Measurements from ENCODE around the gene SCN8A.

SCN8A gene

DNA sequence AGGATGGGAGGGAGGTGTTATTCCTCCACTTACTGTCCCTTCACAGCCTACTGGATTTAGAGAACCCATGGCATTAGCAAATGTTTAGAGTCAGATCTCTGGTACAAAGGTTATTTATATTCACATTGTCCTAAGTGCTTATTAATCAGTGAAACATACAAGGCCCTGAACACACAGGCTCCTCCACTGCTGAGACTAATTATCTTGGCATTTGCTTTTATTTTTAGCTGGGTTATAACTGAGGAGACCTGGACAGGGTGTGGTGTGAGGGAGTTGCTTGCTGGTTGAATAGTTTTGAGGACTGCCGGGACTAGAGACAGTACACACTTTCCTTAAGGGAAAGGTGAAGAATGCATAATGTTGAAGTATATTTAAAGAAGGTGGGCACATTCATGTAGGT lies 180.0 kb downstream of the SCN8A start:
- Histone ChIP-seq H3K9me3 (ENCODE audit: severe bottlenecking) (no peaks in the 10 kb centered on the region), H3K4me3 (ENCODE audit: low read depth, low read length) (no peak overlapping the region), H3K27me3 (ENCODE audit: insufficient read depth, low read depth, severe bottlenecking) (no peaks in the 10 kb centered on the region), H3K36me3 (peaks cover 26% of the 10 kb centered on the region), H3K27ac (peak overlapping the region; percentile 39)
- no peak for DNase-seq
- TF ChIP-seq, protein P1, sequence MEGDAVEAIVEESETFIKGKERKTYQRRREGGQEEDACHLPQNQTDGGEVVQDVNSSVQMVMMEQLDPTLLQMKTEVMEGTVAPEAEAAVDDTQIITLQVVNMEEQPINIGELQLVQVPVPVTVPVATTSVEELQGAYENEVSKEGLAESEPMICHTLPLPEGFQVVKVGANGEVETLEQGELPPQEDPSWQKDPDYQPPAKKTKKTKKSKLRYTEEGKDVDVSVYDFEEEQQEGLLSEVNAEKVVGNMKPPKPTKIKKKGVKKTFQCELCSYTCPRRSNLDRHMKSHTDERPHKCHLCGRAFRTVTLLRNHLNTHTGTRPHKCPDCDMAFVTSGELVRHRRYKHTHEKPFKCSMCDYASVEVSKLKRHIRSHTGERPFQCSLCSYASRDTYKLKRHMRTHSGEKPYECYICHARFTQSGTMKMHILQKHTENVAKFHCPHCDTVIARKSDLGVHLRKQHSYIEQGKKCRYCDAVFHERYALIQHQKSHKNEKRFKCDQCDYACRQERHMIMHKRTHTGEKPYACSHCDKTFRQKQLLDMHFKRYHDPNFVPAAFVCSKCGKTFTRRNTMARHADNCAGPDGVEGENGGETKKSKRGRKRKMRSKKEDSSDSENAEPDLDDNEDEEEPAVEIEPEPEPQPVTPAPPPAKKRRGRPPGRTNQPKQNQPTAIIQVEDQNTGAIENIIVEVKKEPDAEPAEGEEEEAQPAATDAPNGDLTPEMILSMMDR (IDR thresholded peaks at IDR 0.05; ENCODE audit: low read depth, low read length): no peak

DNA sequence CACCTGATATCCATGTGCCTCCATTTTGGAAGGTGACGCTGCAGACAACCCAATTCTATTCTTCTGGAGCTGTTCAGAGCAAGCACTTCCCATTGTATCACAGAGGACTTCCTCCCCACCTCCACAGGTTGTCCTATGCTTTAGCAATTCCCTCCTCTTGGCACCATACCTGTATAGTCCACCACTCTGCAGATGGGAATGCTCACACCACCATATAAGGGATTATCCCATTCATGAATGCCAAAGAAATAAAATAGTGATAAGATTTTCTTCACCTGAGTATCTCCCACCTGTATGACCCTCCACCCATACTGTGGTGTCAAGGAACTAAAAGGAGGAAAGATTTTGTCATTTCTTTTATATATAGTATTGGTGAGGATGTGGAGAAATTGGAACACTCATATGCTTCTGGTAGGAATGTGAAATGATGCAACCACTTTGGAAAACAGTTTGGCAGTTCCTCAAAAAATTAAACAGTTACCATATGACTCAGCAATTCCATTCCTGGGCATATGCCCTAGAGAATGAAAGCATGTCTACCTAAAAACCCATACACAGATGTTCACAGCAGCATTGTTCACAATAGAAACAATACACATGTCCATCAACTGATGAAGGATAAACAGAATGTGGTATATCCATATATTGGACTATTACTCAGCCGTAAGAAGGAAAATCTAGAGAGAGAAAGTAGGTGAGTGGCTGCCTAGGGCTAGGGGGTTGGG lies 182.3 kb downstream of the SCN8A start:
- no peak for DNase-seq
- TF ChIP-seq, protein P1 (IDR thresholded peaks at IDR 0.05; ENCODE audit: low read depth, low read length): no peak

DNA sequence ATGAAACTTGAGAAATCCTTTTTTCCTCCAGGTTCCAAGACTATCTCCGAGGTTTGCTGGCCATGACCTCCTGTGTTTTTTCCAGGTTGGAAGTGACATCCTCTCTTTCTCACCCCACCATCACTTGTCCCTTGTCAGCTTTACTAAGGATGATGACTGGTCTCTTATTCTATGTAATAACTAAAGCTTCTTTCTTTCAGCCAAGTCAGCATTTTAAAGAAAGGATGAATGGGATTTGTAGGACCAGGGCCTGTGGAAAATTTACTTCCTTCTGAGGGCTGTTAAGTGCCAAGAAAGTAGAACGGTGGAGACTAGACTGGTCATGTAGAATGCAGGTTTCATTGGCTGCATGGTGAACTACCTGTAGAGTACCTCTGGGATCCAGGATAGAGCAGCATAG lies 183.9 kb downstream of the SCN8A start:
- TF ChIP-seq, protein P1 (IDR thresholded peaks at IDR 0.05; ENCODE audit: low read depth, low read length): no peak
- DNase-seq: no peak
- Histone ChIP-seq H3K9me3 (ENCODE audit: severe bottlenecking) (no peaks in the 10 kb centered on the region), H3K4me3 (ENCODE audit: low read depth, low read length) (no peak overlapping the region), H3K27ac (no peak overlapping the region), H3K27me3 (ENCODE audit: insufficient read depth, low read depth, severe bottlenecking) (no peaks in the 10 kb centered on the region), H3K36me3 (peaks cover 9% of the 10 kb centered on the region)

More for the DNA sequence above, 182.3 kb downstream of the SCN8A start:
- H3K9me3 ChIP-seq (ENCODE audit: severe bottlenecking): no peaks in the 10 kb centered on the region
- H3K27ac ChIP-seq: no peak overlapping the region
- H3K4me3 ChIP-seq (ENCODE audit: low read depth, low read length): no peak overlapping the region
- H3K27me3 ChIP-seq (ENCODE audit: insufficient read depth, low read depth, severe bottlenecking): no peaks in the 10 kb centered on the region
- H3K36me3 ChIP-seq: peaks cover 22% of the 10 kb centered on the region

DNA sequence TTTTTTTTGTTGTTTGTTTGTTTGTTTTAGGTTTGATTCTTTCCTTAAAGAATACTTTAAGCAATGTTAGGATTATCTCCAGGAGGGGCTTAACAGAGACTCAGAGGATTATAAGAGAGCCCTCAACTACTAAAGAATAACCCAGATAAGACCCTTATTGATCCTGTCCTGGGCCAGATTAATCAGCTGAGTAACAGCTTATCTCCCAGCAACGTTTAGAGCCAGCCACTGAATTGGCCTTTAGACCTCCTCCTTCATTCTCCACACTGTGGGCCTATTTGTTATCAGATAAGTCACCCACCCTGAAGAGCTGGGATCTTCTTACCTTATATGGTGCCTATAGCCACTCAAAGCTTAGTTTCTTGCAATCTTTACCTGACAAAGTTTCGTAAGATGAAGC lies 186.4 kb downstream of the SCN8A start:
- Histone ChIP-seq H3K9me3 (ENCODE audit: severe bottlenecking) (no peaks in the 10 kb centered on the region), H3K27me3 (ENCODE audit: insufficient read depth, low read depth, severe bottlenecking) (no peaks in the 10 kb centered on the region), H3K27ac (peak overlapping the region; percentile 42), H3K36me3 (peaks cover 6% of the 10 kb centered on the region), H3K4me3 (ENCODE audit: low read depth, low read length) (no peak overlapping the region)
- peak; percentile 79 for DNase-seq
- TF ChIP-seq, protein P1 (IDR thresholded peaks at IDR 0.05; ENCODE audit: low read depth, low read length): no peak

DNA sequence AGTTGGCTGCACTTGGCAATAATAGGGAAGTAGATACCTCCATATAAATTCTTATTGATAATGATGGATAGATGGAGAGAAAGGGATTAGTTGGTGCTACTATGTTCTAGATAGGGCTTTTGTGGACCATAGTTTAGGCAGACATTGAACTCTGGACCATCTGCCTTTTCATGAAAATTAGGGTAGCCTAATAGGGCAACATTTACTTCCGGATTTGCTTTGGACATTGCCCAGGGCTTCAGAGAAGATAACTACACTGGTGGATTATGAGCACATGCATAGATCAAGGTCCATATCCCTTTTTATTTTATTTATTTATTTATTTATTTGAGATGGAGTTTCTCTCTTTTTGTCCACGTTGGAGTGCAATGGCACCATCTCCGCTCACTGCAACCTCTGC lies 186.9 kb downstream of the SCN8A start:
- Histone ChIP-seq H3K9me3 (ENCODE audit: severe bottlenecking) (no peaks in the 10 kb centered on the region), H3K27me3 (ENCODE audit: insufficient read depth, low read depth, severe bottlenecking) (no peaks in the 10 kb centered on the region), H3K36me3 (peaks cover 6% of the 10 kb centered on the region), H3K4me3 (ENCODE audit: low read depth, low read length) (no peak overlapping the region), H3K27ac (peak overlapping the region; percentile 14)
- TF ChIP-seq, protein P1 (IDR thresholded peaks at IDR 0.05; ENCODE audit: low read depth, low read length): no peak
- DNase-seq: no peak

DNA sequence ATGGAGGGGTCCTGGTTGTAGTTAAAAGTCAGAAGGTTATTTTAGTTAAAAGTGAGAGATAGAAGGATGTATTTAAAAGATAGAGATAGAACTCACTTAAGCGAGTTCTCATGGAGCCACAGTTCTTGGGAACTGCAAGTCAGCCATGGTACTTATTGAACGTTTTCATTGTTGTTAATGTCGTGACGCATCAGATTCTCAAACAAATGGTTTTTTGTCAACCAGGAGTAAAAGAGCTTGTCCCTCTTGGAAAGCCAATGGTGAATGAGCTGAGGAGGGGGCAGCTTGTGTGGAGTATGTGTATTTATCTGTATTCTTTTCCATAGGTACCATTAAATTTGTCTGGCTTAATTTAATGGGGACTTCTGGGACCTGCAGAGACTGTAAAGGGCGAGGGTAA lies 188.8 kb downstream of the SCN8A start:
- no peak overlapping the region for H3K4me3 ChIP-seq (ENCODE audit: low read depth, low read length)
- no peaks in the 10 kb centered on the region for H3K36me3 ChIP-seq
- no peak overlapping the region for H3K27ac ChIP-seq
- TF ChIP-seq, protein P1 (IDR thresholded peaks at IDR 0.05; ENCODE audit: low read depth, low read length): no peak
- H3K27me3 ChIP-seq (ENCODE audit: insufficient read depth, low read depth, severe bottlenecking): no peaks in the 10 kb centered on the region
- no peak for DNase-seq
- no peaks in the 10 kb centered on the region for H3K9me3 ChIP-seq (ENCODE audit: severe bottlenecking)
